ENCODE results near the gene SLC26A9.

The SLC26A9 gene

GRCh38 chr1:205965036-205965884, 22.0 kb upstream of the SLC26A9 start:
- ATAC-seq (ENCODE audit: low read depth) (no peak), DNase-seq (ENCODE audit: low spot score) (no peak)
- Histone ChIP-seq H3K27ac (ENCODE audit: poor library complexity, severe bottlenecking) (no peak overlapping the region), H3K27me3 (ENCODE audit: insufficient read depth, poor library complexity, severe bottlenecking) (no peaks in the 10 kb centered on the region), H3K9me3 (ENCODE audit: severe bottlenecking) (no peaks in the 10 kb centered on the region), H3K36me3 (ENCODE audit: low read depth) (no peaks in the 10 kb centered on the region), H3K4me1 (ENCODE audit: insufficient read depth, poor library complexity, severe bottlenecking) (peaks cover 29% of the 10 kb centered on the region), H3K4me3 (ENCODE audit: severe bottlenecking) (no peak overlapping the region)
- TF ChIP-seq CTCF (IDR thresholded peaks at IDR 0.05; ENCODE audit: poor library complexity, severe bottlenecking), result no peak

GRCh38 chr1:205963352-205964155, 20.3 kb upstream of the SLC26A9 start:
- Histone ChIP-seq H3K27ac (ENCODE audit: poor library complexity, severe bottlenecking) (peak overlapping the region; percentile 5), H3K4me1 (ENCODE audit: insufficient read depth, poor library complexity, severe bottlenecking) (peaks cover 29% of the 10 kb centered on the region), H3K9me3 (ENCODE audit: severe bottlenecking) (no peaks in the 10 kb centered on the region), H3K4me3 (ENCODE audit: severe bottlenecking) (no peak overlapping the region), H3K27me3 (ENCODE audit: insufficient read depth, poor library complexity, severe bottlenecking) (no peaks in the 10 kb centered on the region), H3K36me3 (ENCODE audit: low read depth) (no peaks in the 10 kb centered on the region)
- ATAC-seq (ENCODE audit: low read depth), result peak; percentile 51
- no peak for TF ChIP-seq CTCF (IDR thresholded peaks at IDR 0.05; ENCODE audit: poor library complexity, severe bottlenecking)
- DNase-seq (ENCODE audit: low spot score), result no peak

GRCh38 chr1:205962821-205963221, 19.6 kb upstream of the SLC26A9 start:
- Histone ChIP-seq H3K27me3 (ENCODE audit: insufficient read depth, poor library complexity, severe bottlenecking) (no peaks in the 10 kb centered on the region), H3K27ac (ENCODE audit: poor library complexity, severe bottlenecking) (peak overlapping the region; percentile 5), H3K9me3 (ENCODE audit: severe bottlenecking) (no peaks in the 10 kb centered on the region), H3K36me3 (ENCODE audit: low read depth) (no peaks in the 10 kb centered on the region), H3K4me1 (ENCODE audit: insufficient read depth, poor library complexity, severe bottlenecking) (peaks cover 24% of the 10 kb centered on the region), H3K4me3 (ENCODE audit: severe bottlenecking) (no peak overlapping the region)
- TF ChIP-seq CTCF (IDR thresholded peaks at IDR 0.05; ENCODE audit: poor library complexity, severe bottlenecking), result no peak
- ATAC-seq (ENCODE audit: low read depth), result no peak
- no peak for DNase-seq (ENCODE audit: low spot score)

- peaks cover 20% of the 10 kb centered on the region for H3K4me1 ChIP-seq (ENCODE audit: insufficient read depth, poor library complexity, severe bottlenecking)
- DNase-seq (ENCODE audit: low spot score), result peak; percentile 80
- no peak overlapping the region for H3K4me3 ChIP-seq (ENCODE audit: severe bottlenecking)
- H3K27ac ChIP-seq (ENCODE audit: poor library complexity, severe bottlenecking), result peak overlapping the region; percentile 5
- no peaks in the 10 kb centered on the region for H3K36me3 ChIP-seq (ENCODE audit: low read depth)
- no peak for TF ChIP-seq CTCF (IDR thresholded peaks at IDR 0.05; ENCODE audit: poor library complexity, severe bottlenecking)
- ATAC-seq (ENCODE audit: low read depth), result peak; percentile 65
- H3K9me3 ChIP-seq (ENCODE audit: severe bottlenecking), result no peaks in the 10 kb centered on the region
- H3K27me3 ChIP-seq (ENCODE audit: insufficient read depth, poor library complexity, severe bottlenecking), result no peaks in the 10 kb centered on the region
These were observed 18.9 kb upstream of the SLC26A9 start for GRCh38 chr1:205961991-205962820.
